A549 (cell line): ENCODE data around the gene GGT1.

Experiments used
- CTCF ChIP-seq: fragments of >200 bp; sonication (Bioruptor Twin); formaldehyde crosslinking; IDR thresholded peaks from 3 replicates; pipeline ENCODE4 v1.5.1; 2016
- EP300 ChIP-seq, 2 experiments: fragments of >200 bp; sonication (Bioruptor Twin); formaldehyde crosslinking; IDR thresholded peaks; 2 replicates in 1 of 2; 3 replicates in 1 of 2; pipeline ENCODE4 v1.6.1; 2016 to 2017
- POLR2AphosphoS2 ChIP-seq: conservative IDR thresholded peaks from 2 replicates; pipeline ENCODE4 v1.6.1; 2012; ENCODE audit warnings: low read length, improper control_type of control experiment, inconsistent platforms
- RNF2 ChIP-seq: fragments of 200-600 bp; sonication (generic); IDR thresholded peaks from 2 replicates; pipeline ENCODE4 v1.6.1; 2016; ENCODE audit warnings: low read depth, mild to moderate bottlenecking, antibody characterized with exemption, moderate library complexity, borderline replicate concordance
- ZFP36 ChIP-seq: fragments of 450-650 bp; IDR thresholded peaks from 2 replicates; pipeline ENCODE4 v1.6.1; 2014; ENCODE audit warnings: borderline replicate concordance; ENCODE audit not compliant: partially characterized antibody
- ZSCAN20 ChIP-seq: fragments of 250-450 bp; sonication (Bioruptor Pico); IDR thresholded peaks from 2 replicates; pipeline ENCODE4 v1.8.0; 2022; ENCODE audit warnings: mild to moderate bottlenecking, moderate library complexity
- TF ChIP-seq, protein P1 (sequence below): IDR thresholded peaks from 2 replicates; pipeline ENCODE4 v1.6.1; 2012

DNA sequence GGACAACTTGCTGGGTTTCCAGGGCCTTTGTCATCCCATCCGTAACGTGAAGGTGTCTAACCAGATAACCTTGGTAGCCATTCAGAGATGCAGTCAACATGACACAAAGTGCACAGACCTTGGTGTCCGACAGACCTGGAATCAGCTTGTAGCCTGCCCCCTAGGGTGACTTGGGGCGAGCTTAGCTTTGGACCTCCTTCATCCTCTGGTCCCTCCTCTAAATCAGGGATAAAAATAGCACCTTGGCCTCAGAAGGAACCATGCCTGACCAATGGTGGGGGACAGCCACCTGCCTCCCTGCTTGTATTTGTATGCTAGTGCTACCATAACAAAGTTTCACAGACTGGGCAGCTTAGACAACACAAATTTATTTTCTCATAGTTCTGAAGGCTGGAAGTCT is 43.5 kb upstream of the GGT1 start:
- TF ChIP-seq RNF2 (no peak), CTCF (no peak), EP300 (IDR thresholded peaks at IDR 0.05) (no peak), ZSCAN20 (CRISPR knock-in tag) (no peak), ZFP36 (no peak), POLR2AphosphoS2 (no peak)
- TF ChIP-seq, protein P1, sequence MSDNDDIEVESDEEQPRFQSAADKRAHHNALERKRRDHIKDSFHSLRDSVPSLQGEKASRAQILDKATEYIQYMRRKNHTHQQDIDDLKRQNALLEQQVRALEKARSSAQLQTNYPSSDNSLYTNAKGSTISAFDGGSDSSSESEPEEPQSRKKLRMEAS: no peak
